Smooth muscle cell (in vitro differentiated cells): ENCODE data around the gene IDNK. TPM values are rescaled to one million over a fixed set of nuclear protein-coding genes. Genes with fewer than 3 reads are reported as not detected.

Experiments used
- DNase-seq: peaks from one replicate; lab custom pipeline; 2025; ENCODE audit not compliant: unreplicated experiment; lab: John Stamatoyannopoulos, UW
- H2AFZ ChIP-seq: fragments of 200-600 bp; sonication (generic); 2 replicates; pipeline ENCODE4 v1.6.0; 2016; ENCODE audit warnings: antibody characterized with exemption, low read depth, mild to moderate bottlenecking
- H3F3A ChIP-seq: fragments of 200-600 bp; sonication (generic); 2 replicates; pipeline ENCODE4 v1.6.0; 2017; ENCODE audit warnings: antibody characterized with exemption, low read depth
- H3K27ac ChIP-seq: fragments of 200-600 bp; sonication (generic); 2 replicates; pipeline ENCODE4 v1.5.1; 2016; ENCODE audit warnings: low read depth, mild to moderate bottlenecking
- H3K27me3 ChIP-seq: fragments of 200-600 bp; sonication (generic); 2 replicates; pipeline ENCODE4 v1.6.1; 2016; ENCODE audit warnings: low read depth, mild to moderate bottlenecking
- H3K36me3 ChIP-seq: fragments of 200-600 bp; sonication (generic); 2 replicates; pipeline ENCODE4 v1.5.1; 2016; ENCODE audit warnings: low read depth
- H3K4me1 ChIP-seq: fragments of 200-600 bp; sonication (generic); 2 replicates; pipeline ENCODE4 v1.5.1; 2016; ENCODE audit warnings: low read depth
- H3K4me2 ChIP-seq: fragments of 200-600 bp; sonication (generic); 2 replicates; pipeline ENCODE4 v1.6.0; 2016; ENCODE audit warnings: mild to moderate bottlenecking
- H3K4me3 ChIP-seq: fragments of 200-600 bp; sonication (generic); 2 replicates; pipeline ENCODE4 v1.5.1; 2016; ENCODE audit warnings: mild to moderate bottlenecking
- H3K79me2 ChIP-seq: fragments of 200-600 bp; sonication (generic); 2 replicates; pipeline ENCODE4 v1.6.0; 2016; ENCODE audit warnings: low read depth, mild to moderate bottlenecking
- H3K9ac ChIP-seq: fragments of 200-600 bp; sonication (generic); 2 replicates; pipeline ENCODE4 v1.6.0; 2016; ENCODE audit warnings: low read depth
- H3K9me3 ChIP-seq: fragments of 200-600 bp; sonication (generic); replicated peaks from 2 replicates; pipeline ENCODE4 v1.5.1; 2016; ENCODE audit warnings: low read depth
- H4K20me1 ChIP-seq: fragments of 200-600 bp; sonication (generic); 2 replicates; pipeline ENCODE4 v1.6.0; 2016; ENCODE audit warnings: low read depth
- CTCF ChIP-seq: fragments of 200-600 bp; sonication (generic); IDR thresholded peaks from 2 replicates; pipeline ENCODE4 v1.5.1; 2017; ENCODE audit warnings: borderline replicate concordance, mild to moderate bottlenecking, antibody characterized with exemption; ENCODE audit not compliant: insufficient read depth, poor library complexity, severe bottlenecking
- WGBS: methylation state at CpG from one replicate; pipeline ENCODE4 v1.1.7; 2016; ENCODE audit warnings: low lambda C conversion rate; 5-methylcytosine and 5-hydroxymethylcytosine counted together
- polyA plus RNA-seq: library from polyadenylated mRNA; unstranded; fragments of >200 nt; fragmentation: Nextera tagmentation; extraction: Ambion mirVana; gene quantifications from 2 replicates; pipeline ENCODE4 v1.2.1, GENCODE V29; 2016
- total RNA-seq: library from RNA; depleted of rRNA; stranded (reverse); fragments of >200 nt; gene quantifications from 2 replicates; pipeline ENCODE4 v1.2.3, GENCODE V29; 2014

The IDNK gene
- total and polyA plus RNA-seq, 2 experiments from 2014 or later = 1.1 to 2.1 TPM

GRCh38 chr9:83665580-83666200 lies 42.7 kb downstream of the IDNK start:
- no peaks in the 10 kb centered on the region for H3K4me1 ChIP-seq
- no peaks in the 10 kb centered on the region for H3F3A ChIP-seq
- no peak for TF ChIP-seq CTCF
- WGBS = 83% methylated on average over 5 of the region's 5 CpGs
- H3K9ac ChIP-seq = no peak overlapping the region
- no peak for DNase-seq
- no peak overlapping the region for H2AFZ ChIP-seq
- peaks cover 70% of the 10 kb centered on the region for H4K20me1 ChIP-seq
- H3K79me2 ChIP-seq = peaks cover 23% of the 10 kb centered on the region
- no peaks in the 10 kb centered on the region for H3K9me3 ChIP-seq
- H3K27me3 ChIP-seq = no peaks in the 10 kb centered on the region
- H3K4me2 ChIP-seq = no peak overlapping the region
- no peak overlapping the region for H3K4me3 ChIP-seq
- H3K36me3 ChIP-seq = peaks cover 31% of the 10 kb centered on the region
- H3K27ac ChIP-seq = no peak overlapping the region

- no peak overlapping the region for H3K4me3 ChIP-seq
- no peaks in the 10 kb centered on the region for H3F3A ChIP-seq
- no peaks in the 10 kb centered on the region for H3K9me3 ChIP-seq
- no peak overlapping the region for H3K9ac ChIP-seq
- no peak overlapping the region for H2AFZ ChIP-seq
- peaks cover 8% of the 10 kb centered on the region for H3K36me3 ChIP-seq
- WGBS = 96% methylated on average over 1 of the region's 1 CpG
- TF ChIP-seq CTCF = no peak
- H3K4me2 ChIP-seq = no peak overlapping the region
- H4K20me1 ChIP-seq = peaks cover 94% of the 10 kb centered on the region
- H3K4me1 ChIP-seq = no peaks in the 10 kb centered on the region
- H3K27me3 ChIP-seq = no peaks in the 10 kb centered on the region
- peaks cover 33% of the 10 kb centered on the region for H3K79me2 ChIP-seq
- H3K27ac ChIP-seq = no peak overlapping the region
- no peak for DNase-seq
Observed at GRCh38 chr9:83669067-83669466, 46.1 kb downstream of the IDNK start.

GRCh38 chr9:83670381-83670780 lies 47.4 kb downstream of the IDNK start:
- peaks cover 8% of the 10 kb centered on the region for H3K36me3 ChIP-seq
- H3K9ac ChIP-seq = no peak overlapping the region
- DNase-seq = no peak
- no peak for TF ChIP-seq CTCF
- H3K9me3 ChIP-seq = no peaks in the 10 kb centered on the region
- H3K27ac ChIP-seq = no peak overlapping the region
- WGBS = 95% methylated on average over 5 of the region's 5 CpGs
- no peak overlapping the region for H3K4me3 ChIP-seq
- H3K27me3 ChIP-seq = no peaks in the 10 kb centered on the region
- H2AFZ ChIP-seq = no peak overlapping the region
- H3K4me1 ChIP-seq = no peaks in the 10 kb centered on the region
- H3K79me2 ChIP-seq = peaks cover 44% of the 10 kb centered on the region
- H3F3A ChIP-seq = no peaks in the 10 kb centered on the region
- H4K20me1 ChIP-seq = peaks cover 97% of the 10 kb centered on the region
- H3K4me2 ChIP-seq = no peak overlapping the region

GRCh38 chr9:83671451-83671850 lies 48.5 kb downstream of the IDNK start:
- Histone ChIP-seq H3K4me1 (no peaks in the 10 kb centered on the region), H3K9ac (no peak overlapping the region), H3K79me2 (peaks cover 49% of the 10 kb centered on the region), H3K36me3 (peaks cover 4% of the 10 kb centered on the region), H3K27ac (no peak overlapping the region), H3K4me2 (no peak overlapping the region), H2AFZ (no peak overlapping the region), H3K27me3 (no peaks in the 10 kb centered on the region), H4K20me1 (peaks cover 99% of the 10 kb centered on the region), H3F3A (no peaks in the 10 kb centered on the region), H3K9me3 (no peaks in the 10 kb centered on the region), H3K4me3 (no peak overlapping the region)
- DNase-seq = no peak
- no peak for TF ChIP-seq CTCF
- WGBS = 77% methylated on average over 1 of the region's 1 CpG
